Activated CD8-positive, alpha-beta memory T cell treated with anti-CD3 and anti-CD28 coated beads for 48 hours (primary cell): ENCODE measurements around the gene AK4.

Source experiments
- DNase-seq, 3 experiments: peaks; one replicate each; pipeline ENCODE4 v3.0.0-alpha.2; 2020; ENCODE audit warnings: low read depth in 2 of 3, low spot score in 2 of 3

AK4 gene

GRCh38 chr1:65176056-65176450 lies 28.1 kb downstream of the AK4 start:
- DNase-seq = no peak

- DNase-seq = no peak
Measured at GRCh38 chr1:65176591-65176990, 28.6 kb downstream of the AK4 start.

GRCh38 chr1:65177457-65177856 lies 29.5 kb downstream of the AK4 start:
- no peak for DNase-seq

- no peak for DNase-seq
Measured at GRCh38 chr1:65178235-65178634, 30.2 kb downstream of the AK4 start.

- DNase-seq = no peak
Measured at GRCh38 chr1:65179148-65179547, 31.1 kb downstream of the AK4 start.

GRCh38 chr1:65180977-65181376 lies 33.0 kb downstream of the AK4 start:
- no peak for DNase-seq

GRCh38 chr1:65182658-65183268 lies 34.8 kb downstream of the AK4 start:
- no peak for DNase-seq

- no peak for DNase-seq
Measured at GRCh38 chr1:65189576-65190115, 41.6 kb downstream of the AK4 start.

GRCh38 chr1:65190229-65190628 lies 42.2 kb downstream of the AK4 start:
- DNase-seq = no peak

GRCh38 chr1:65193129-65193695 lies 45.2 kb downstream of the AK4 start:
- DNase-seq = no peak

- no peak for DNase-seq
Measured at GRCh38 chr1:65195495-65196417, 47.8 kb downstream of the AK4 start.

GRCh38 chr1:65196926-65197325 lies 48.9 kb downstream of the AK4 start:
- no peak for DNase-seq

- DNase-seq = no peak
Measured at GRCh38 chr1:65197636-65198035, 49.6 kb downstream of the AK4 start.

- no peak for DNase-seq
Measured at GRCh38 chr1:65198096-65198495, 50.1 kb downstream of the AK4 start.

- no peak for DNase-seq
Measured at GRCh38 chr1:65200411-65200810, 52.4 kb downstream of the AK4 start.

- DNase-seq = no peak
Measured at GRCh38 chr1:65206836-65207235, 58.8 kb downstream of the AK4 start.

- DNase-seq = no peak
Measured at GRCh38 chr1:65207317-65207716, 59.3 kb downstream of the AK4 start.

GRCh38 chr1:65208563-65208973 lies 60.6 kb downstream of the AK4 start:
- DNase-seq = no peak

- no peak for DNase-seq
Measured at GRCh38 chr1:65209005-65209885, 61.2 kb downstream of the AK4 start.

- no peak for DNase-seq
Measured at GRCh38 chr1:65210325-65210724, 62.3 kb downstream of the AK4 start.

GRCh38 chr1:65211331-65211730 lies 63.3 kb downstream of the AK4 start:
- DNase-seq = no peak
